A673 (cell line): Measurements from ENCODE around the gene CLK3. TPM values are rescaled to one million over a fixed set of nuclear protein-coding genes. Genes with fewer than 3 reads are reported as not detected.

Experiments used
- BruUV-seq: library from RNA; stranded (reverse); fragments of 400-500 nt; replicated peaks from 2 replicates; lab custom pipeline; 2021; lab: Mats Ljungman, UMichigan
- CTCF ChIA-PET: fragments of 300-600 bp; sonication (Branson Sonifier 250); formaldehyde crosslinking; loops from one replicate; lab custom pipeline; 2022; ENCODE audit warnings: antibody characterized with exemption; lab: Charles Lee
- POLR2A ChIA-PET: fragments of 300-600 bp; sonication (Branson Sonifier 250); formaldehyde crosslinking; loops from one replicate; lab custom pipeline; 2022; ENCODE audit warnings: antibody characterized with exemption; ENCODE audit not compliant: low non-redundant PET; lab: Charles Lee
- DNase-seq: peaks from one replicate; pipeline ENCODE4 v3.0.0-alpha.2; 2015; ENCODE audit warnings: low spot score
- H3K27ac ChIP-seq: fragments of 200-600 bp; sonication (generic); 2 replicates; pipeline ENCODE4 v1.5.1; 2016; ENCODE audit warnings: mixed run types, low read depth, mild to moderate bottlenecking, mixed read lengths, antibody characterized with exemption, low read length; ENCODE audit not compliant: poor library complexity, severe bottlenecking
- H3K27me3 ChIP-seq: fragments of 200-600 bp; sonication (generic); replicated peaks from 2 replicates; pipeline ENCODE4 v1.6.1; 2017; ENCODE audit warnings: mixed run types, low read depth, mild to moderate bottlenecking, mixed read lengths, antibody characterized with exemption, low read length; ENCODE audit not compliant: insufficient read depth, poor library complexity
- H3K36me3 ChIP-seq: fragments of 200-600 bp; sonication (generic); 2 replicates; pipeline ENCODE4 v1.6.1; 2016; ENCODE audit warnings: mixed run types, mild to moderate bottlenecking, mixed read lengths, antibody characterized with exemption, low read length; ENCODE audit not compliant: insufficient read depth, poor library complexity, severe bottlenecking
- H3K4me1 ChIP-seq: fragments of 200-600 bp; sonication (generic); 2 replicates; pipeline ENCODE4 v1.6.1; 2017; ENCODE audit warnings: mixed run types, mild to moderate bottlenecking, mixed read lengths, antibody characterized with exemption, low read length; ENCODE audit not compliant: insufficient read depth, poor library complexity, severe bottlenecking
- H3K4me3 ChIP-seq: fragments of 200-600 bp; sonication (generic); 2 replicates; pipeline ENCODE4 v1.5.1; 2016; ENCODE audit warnings: low read depth, mixed run types, mild to moderate bottlenecking, mixed read lengths, low read length; ENCODE audit not compliant: poor library complexity, severe bottlenecking
- H3K9me3 ChIP-seq: fragments of 200-600 bp; sonication (generic); 2 replicates; pipeline ENCODE4 v1.6.1; 2016; ENCODE audit warnings: mixed run types, low read depth, mild to moderate bottlenecking, mixed read lengths, antibody characterized with exemption, low read length; ENCODE audit not compliant: poor library complexity, severe bottlenecking
- CTCF ChIP-seq: fragments of 300-800, 200-600 bp; sonication (generic); conservative IDR thresholded peaks from 2 replicates; pipeline ENCODE4 v1.5.1; 2017; ENCODE audit warnings: low read depth, mild to moderate bottlenecking, antibody characterized with exemption, low read length, moderate library complexity, mixed read lengths
- EZH2 ChIP-seq: fragments of 200-600 bp; sonication (generic); IDR thresholded peaks from 2 replicates; pipeline ENCODE4 v1.6.1; 2017; ENCODE audit warnings: borderline replicate concordance, low read depth, mild to moderate bottlenecking, mixed read lengths, antibody characterized with exemption, low read length; ENCODE audit not compliant: poor library complexity, severe bottlenecking
- intact Hi-C: fragments of 100-400 bp; cut with micrococcal nuclease; formaldehyde crosslinking; loops from one replicate; pipeline ENCODE4 v1.10.0; 2022; ENCODE audit not compliant: unreplicated experiment
- total RNA-seq: library from RNA; stranded (reverse); gene quantifications from 2 replicates; pipeline ENCODE4 v1.2.3, GENCODE V29; 2021

Gene CLK3
- total RNA-seq, 1 experiment from 2014 or later, result 66.8 TPM

GRCh38 chr15:74589826-74590225 lies 25.8 kb upstream of the CLK3 start:
- no peak for TF ChIP-seq EZH2
- ChIA-PET CTCF (no interaction called here), POLR2A (no interaction called here)
- Histone ChIP-seq H3K27me3 (no peaks in the 10 kb centered on the region), H3K27ac (peak overlapping the region; percentile 29), H3K36me3 (peaks cover 4% of the 10 kb centered on the region), H3K4me1 (peaks cover 10% of the 10 kb centered on the region), H3K4me3 (no peak overlapping the region), H3K9me3 (no peaks in the 10 kb centered on the region)
- no peak for DNase-seq
- no TSS peak for BruUV-seq
- intact Hi-C loops, result no loop called here

- intact Hi-C loops, result no loop called here
- Histone ChIP-seq H3K27ac (no peak overlapping the region), H3K27me3 (no peaks in the 10 kb centered on the region), H3K36me3 (peaks cover 4% of the 10 kb centered on the region), H3K9me3 (no peaks in the 10 kb centered on the region), H3K4me1 (peaks cover 10% of the 10 kb centered on the region), H3K4me3 (no peak overlapping the region)
- POLR2A ChIA-PET, result no interaction called here
- CTCF ChIA-PET, result no interaction called here
- no TSS peak for BruUV-seq
- no peak for DNase-seq
- TF ChIP-seq EZH2 (no peak), CTCF (no peak)
Measured at GRCh38 chr15:74592222-74592621, 23.4 kb upstream of the CLK3 start.

GRCh38 chr15:74593122-74593521 lies 22.5 kb upstream of the CLK3 start:
- Histone ChIP-seq H3K27ac (no peak overlapping the region), H3K4me1 (peaks cover 11% of the 10 kb centered on the region), H3K36me3 (peaks cover 4% of the 10 kb centered on the region), H3K4me3 (no peak overlapping the region), H3K27me3 (no peaks in the 10 kb centered on the region), H3K9me3 (no peaks in the 10 kb centered on the region)
- ChIA-PET CTCF (no interaction called here), POLR2A (no interaction called here)
- no peak for DNase-seq
- no peak for TF ChIP-seq CTCF
- no TSS peak for BruUV-seq
- intact Hi-C loops, result no loop called here

GRCh38 chr15:74594455-74594854 lies 21.2 kb upstream of the CLK3 start:
- DNase-seq, result no peak
- BruUV-seq, result no TSS peak
- Histone ChIP-seq H3K4me1 (peaks cover 4% of the 10 kb centered on the region), H3K36me3 (peaks cover 4% of the 10 kb centered on the region), H3K4me3 (no peak overlapping the region), H3K9me3 (no peaks in the 10 kb centered on the region), H3K27me3 (no peaks in the 10 kb centered on the region), H3K27ac (no peak overlapping the region)
- ChIA-PET CTCF (no interaction called here), POLR2A (no interaction called here)
- intact Hi-C loops, result no loop called here
- TF ChIP-seq EZH2, result no peak
- no peak for TF ChIP-seq CTCF
